ENCODE results near the gene MTFMT. TPM values are rescaled to one million over a fixed set of nuclear protein-coding genes. Genes with fewer than 3 reads are reported as not detected.

The MTFMT gene
- total RNA-seq, 1 donor from 2014 or later = 30.3 TPM

DNA sequence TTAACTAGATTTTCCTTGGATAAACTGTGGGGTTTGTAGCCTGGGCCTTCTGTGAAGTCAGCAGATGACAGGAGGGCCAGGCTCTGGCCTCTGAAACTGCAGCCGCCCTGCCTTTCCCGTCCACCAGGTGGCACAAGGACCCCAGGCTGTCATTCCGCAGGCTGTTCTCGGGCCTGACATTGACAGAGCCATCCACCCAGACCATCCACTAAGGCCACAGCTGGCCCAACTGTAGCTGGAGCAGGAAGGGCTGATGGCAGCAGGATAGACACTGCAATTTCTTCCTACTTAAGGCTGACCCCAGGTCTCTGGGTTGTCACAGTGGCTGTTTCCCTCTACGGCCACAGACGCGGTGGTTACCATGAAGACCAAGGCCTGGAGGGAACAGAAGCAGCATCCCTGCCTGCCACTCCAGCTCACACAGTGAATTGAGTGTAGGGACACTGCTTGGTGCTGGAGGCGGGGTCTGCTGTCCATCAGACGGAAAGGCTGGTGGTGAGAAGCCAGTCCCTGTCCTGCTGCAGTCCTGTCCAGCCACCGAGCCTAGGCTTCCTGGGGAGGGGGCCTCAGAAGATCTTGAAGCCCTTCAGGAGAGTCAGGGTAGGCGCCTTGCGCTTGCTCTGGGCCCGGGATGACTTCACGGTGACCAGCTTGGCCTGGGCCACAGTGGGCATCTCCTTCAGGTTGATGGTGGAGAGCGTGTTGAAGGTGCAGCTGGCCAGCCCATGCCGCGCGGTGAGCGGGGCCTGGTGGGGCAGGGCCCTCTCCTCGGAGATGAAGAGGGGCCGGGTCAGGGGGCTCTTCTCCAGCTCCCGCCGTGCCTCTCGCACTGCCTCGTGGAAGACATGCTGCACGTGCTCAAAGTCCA is 25.1 kb upstream of the MTFMT start:
- Histone ChIP-seq H3K36me3 (no peaks in the 10 kb centered on the region), H3F3A (ENCODE audit: low read depth) (peaks cover 2% of the 10 kb centered on the region), H3K27me3 (peaks cover 9% of the 10 kb centered on the region), H3K9ac (no peak overlapping the region), H2AFZ (replicated peaks) (no peak overlapping the region), H4K20me1 (ENCODE audit: low read depth) (peaks cover 8% of the 10 kb centered on the region), H3K4me1 (no peaks in the 10 kb centered on the region), H3K9me3 (ENCODE audit: low read depth) (no peaks in the 10 kb centered on the region), H3K4me3 (no peak overlapping the region), H3K79me2 (ENCODE audit: low read depth) (no peaks in the 10 kb centered on the region), H3K27ac (no peak overlapping the region), H3K4me2 (no peak overlapping the region)
- Mint-ChIP-seq H3K27ac (no peak overlapping the region), H3K9me3 (no peaks in the 10 kb centered on the region), H3K4me3 (no peak overlapping the region), H3K36me3 (no peaks in the 10 kb centered on the region), H3K4me1 (peaks cover 26% of the 10 kb centered on the region), H3K27me3 (ENCODE audit: insufficient read depth, low read depth) (no peaks in the 10 kb centered on the region)
- TF ChIP-seq, protein P1, sequence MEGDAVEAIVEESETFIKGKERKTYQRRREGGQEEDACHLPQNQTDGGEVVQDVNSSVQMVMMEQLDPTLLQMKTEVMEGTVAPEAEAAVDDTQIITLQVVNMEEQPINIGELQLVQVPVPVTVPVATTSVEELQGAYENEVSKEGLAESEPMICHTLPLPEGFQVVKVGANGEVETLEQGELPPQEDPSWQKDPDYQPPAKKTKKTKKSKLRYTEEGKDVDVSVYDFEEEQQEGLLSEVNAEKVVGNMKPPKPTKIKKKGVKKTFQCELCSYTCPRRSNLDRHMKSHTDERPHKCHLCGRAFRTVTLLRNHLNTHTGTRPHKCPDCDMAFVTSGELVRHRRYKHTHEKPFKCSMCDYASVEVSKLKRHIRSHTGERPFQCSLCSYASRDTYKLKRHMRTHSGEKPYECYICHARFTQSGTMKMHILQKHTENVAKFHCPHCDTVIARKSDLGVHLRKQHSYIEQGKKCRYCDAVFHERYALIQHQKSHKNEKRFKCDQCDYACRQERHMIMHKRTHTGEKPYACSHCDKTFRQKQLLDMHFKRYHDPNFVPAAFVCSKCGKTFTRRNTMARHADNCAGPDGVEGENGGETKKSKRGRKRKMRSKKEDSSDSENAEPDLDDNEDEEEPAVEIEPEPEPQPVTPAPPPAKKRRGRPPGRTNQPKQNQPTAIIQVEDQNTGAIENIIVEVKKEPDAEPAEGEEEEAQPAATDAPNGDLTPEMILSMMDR (IDR thresholded peaks at IDR 0.05) = peak; percentile 91
- TF ChIP-seq EZH2 (IDR thresholded peaks at IDR 0.05) (no peak), EZH2phosphoT487 (IDR thresholded peaks at IDR 0.05) (no peak)
- DNase-seq (ENCODE audit: low spot score) = peak; percentile 81

DNA sequence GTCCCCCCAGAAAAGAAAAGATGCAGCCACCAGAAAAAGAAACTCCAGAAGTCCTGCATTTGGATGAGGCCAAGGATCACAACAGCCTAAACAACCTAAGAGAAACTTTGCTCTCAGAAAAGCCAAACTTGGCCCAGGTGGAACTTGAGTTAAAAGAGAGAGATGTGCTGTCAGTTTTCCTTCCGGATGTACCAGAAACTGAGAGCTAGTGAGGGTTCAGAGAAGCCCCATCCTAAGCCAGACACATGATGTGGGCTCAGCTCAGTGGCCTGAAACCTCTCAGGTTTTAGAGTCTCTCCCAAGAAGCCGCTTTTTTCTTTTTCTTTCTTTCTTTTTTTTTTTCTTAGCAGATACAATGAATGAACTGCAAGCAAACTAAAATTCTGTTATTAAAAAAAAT is 23.5 kb upstream of the MTFMT start:
- H3K36me3 Mint-ChIP-seq = no peaks in the 10 kb centered on the region
- Histone ChIP-seq H3K9me3 (ENCODE audit: low read depth) (no peaks in the 10 kb centered on the region), H3K9ac (no peak overlapping the region), H3K4me1 (no peaks in the 10 kb centered on the region), H3K4me2 (no peak overlapping the region), H2AFZ (replicated peaks) (no peak overlapping the region), H4K20me1 (ENCODE audit: low read depth) (peaks cover 8% of the 10 kb centered on the region), H3K27ac (no peak overlapping the region), H3K79me2 (ENCODE audit: low read depth) (no peaks in the 10 kb centered on the region), H3K36me3 (no peaks in the 10 kb centered on the region), H3K27me3 (peaks cover 13% of the 10 kb centered on the region), H3K4me3 (no peak overlapping the region), H3F3A (ENCODE audit: low read depth) (peaks cover 2% of the 10 kb centered on the region)
- no peak for TF ChIP-seq EZH2 (IDR thresholded peaks at IDR 0.05)
- TF ChIP-seq, protein P1 (IDR thresholded peaks at IDR 0.05) = no peak
- no peak for TF ChIP-seq EZH2phosphoT487 (IDR thresholded peaks at IDR 0.05)
- peak overlapping the region; percentile 23 for H3K27ac Mint-ChIP-seq
- no peak for DNase-seq (ENCODE audit: low spot score)
- peaks cover 34% of the 10 kb centered on the region for H3K4me1 Mint-ChIP-seq
- H3K9me3 Mint-ChIP-seq = no peaks in the 10 kb centered on the region
- no peaks in the 10 kb centered on the region for H3K27me3 Mint-ChIP-seq (ENCODE audit: insufficient read depth, low read depth)
- no peak overlapping the region for H3K4me3 Mint-ChIP-seq

DNA sequence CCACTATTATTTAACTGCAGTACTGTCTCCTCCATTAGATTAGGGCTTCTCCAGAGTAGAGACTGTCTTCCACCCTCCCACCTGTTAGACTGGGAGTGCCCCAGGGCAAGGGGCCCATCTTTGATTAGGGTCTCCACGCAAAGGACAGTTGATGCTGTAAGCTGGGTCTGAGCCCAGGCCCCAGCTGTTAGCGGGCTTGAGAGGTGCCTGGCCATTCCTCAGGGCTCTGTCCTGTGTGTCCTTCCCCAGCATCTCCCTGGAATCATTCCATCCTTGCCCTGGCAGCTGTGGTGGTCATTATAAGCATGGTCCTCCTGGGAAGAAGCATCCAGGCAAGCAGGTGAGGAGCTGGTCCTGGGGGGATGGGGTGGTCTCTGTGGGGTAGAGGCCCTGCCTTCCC is 21.8 kb upstream of the MTFMT start:
- Mint-ChIP-seq H3K4me1 (peaks cover 26% of the 10 kb centered on the region), H3K36me3 (no peaks in the 10 kb centered on the region), H3K9me3 (no peaks in the 10 kb centered on the region), H3K4me3 (peak overlapping the region; percentile 29), H3K27ac (no peak overlapping the region), H3K27me3 (ENCODE audit: insufficient read depth, low read depth) (no peaks in the 10 kb centered on the region)
- Histone ChIP-seq H3F3A (ENCODE audit: low read depth) (peaks cover 2% of the 10 kb centered on the region), H3K36me3 (no peaks in the 10 kb centered on the region), H3K4me3 (no peak overlapping the region), H3K27me3 (peaks cover 13% of the 10 kb centered on the region), H3K4me2 (no peak overlapping the region), H3K9me3 (ENCODE audit: low read depth) (no peaks in the 10 kb centered on the region), H2AFZ (replicated peaks) (no peak overlapping the region), H3K4me1 (no peaks in the 10 kb centered on the region), H3K27ac (no peak overlapping the region), H4K20me1 (ENCODE audit: low read depth) (peaks cover 8% of the 10 kb centered on the region), H3K79me2 (ENCODE audit: low read depth) (no peaks in the 10 kb centered on the region), H3K9ac (no peak overlapping the region)
- TF ChIP-seq EZH2 (IDR thresholded peaks at IDR 0.05) (no peak), EZH2phosphoT487 (IDR thresholded peaks at IDR 0.05) (no peak)
- TF ChIP-seq, protein P1 (IDR thresholded peaks at IDR 0.05) = no peak
- no peak for DNase-seq (ENCODE audit: low spot score)
